RWPE2 (cell line): ENCODE measurements around the gene ENO4.

Experiments
- ATAC-seq: fragments of 200-7000 bp; cut with Tn5 transposase; 3 replicates; pipeline ENCODE4 v1.9.1; 2021; ENCODE audit warnings: low read depth
- DNase-seq: peaks from one replicate; pipeline ENCODE4 v3.0.0-alpha.2; 2020; ENCODE audit warnings: low spot score
- H3K27ac ChIP-seq: fragments of 450-650 bp; 2 replicates; pipeline ENCODE4 v1.5.1; 2017; ENCODE audit warnings: mild to moderate bottlenecking; ENCODE audit not compliant: poor library complexity, severe bottlenecking
- H3K27me3 ChIP-seq: fragments of 250-450 bp; sonication (Bioruptor Pico); 2 replicates; pipeline ENCODE4 v1.5.1; 2021; ENCODE audit warnings: mild to moderate bottlenecking, moderate library complexity; ENCODE audit not compliant: insufficient read depth, poor library complexity, severe bottlenecking
- H3K36me3 ChIP-seq: fragments of 250-450 bp; sonication (Bioruptor Pico); 2 replicates; pipeline ENCODE4 v1.5.1; 2020; ENCODE audit warnings: low read depth, mild to moderate bottlenecking, moderate library complexity
- H3K4me1 ChIP-seq: fragments of 250-450 bp; sonication (Bioruptor Pico); 2 replicates; pipeline ENCODE4 v1.5.1; 2021; ENCODE audit warnings: mild to moderate bottlenecking, moderate library complexity; ENCODE audit not compliant: insufficient read depth, poor library complexity, severe bottlenecking
- H3K4me3 ChIP-seq: fragments of 250-450 bp; sonication (Bioruptor Pico); 2 replicates; pipeline ENCODE4 v1.5.1; 2021; ENCODE audit warnings: mild to moderate bottlenecking, moderate library complexity; ENCODE audit not compliant: severe bottlenecking
- H3K9me3 ChIP-seq: fragments of 250-450 bp; sonication (Bioruptor Pico); 2 replicates; pipeline ENCODE4 v1.5.1; 2021; ENCODE audit warnings: mild to moderate bottlenecking, moderate library complexity; ENCODE audit not compliant: severe bottlenecking
- CTCF ChIP-seq: fragments of 450-650 bp; IDR thresholded peaks from one replicate; pipeline ENCODE4 v1.5.1; 2017; ENCODE audit warnings: mild to moderate bottlenecking, moderate library complexity; ENCODE audit not compliant: poor library complexity, severe bottlenecking

Gene ENO4

GRCh38 chr10:116909307-116909706 is 60.0 kb downstream of the ENO4 start:
- Histone ChIP-seq H3K4me1 (no peaks in the 10 kb centered on the region), H3K27ac (no peak overlapping the region), H3K4me3 (no peak overlapping the region), H3K27me3 (no peaks in the 10 kb centered on the region), H3K9me3 (no peaks in the 10 kb centered on the region), H3K36me3 (peaks cover 42% of the 10 kb centered on the region)
- ATAC-seq (no peak), DNase-seq (no peak)
- TF ChIP-seq CTCF: no peak

- no peak for ATAC-seq
- Histone ChIP-seq H3K36me3 (peaks cover 42% of the 10 kb centered on the region), H3K4me1 (no peaks in the 10 kb centered on the region), H3K9me3 (no peaks in the 10 kb centered on the region), H3K27ac (no peak overlapping the region), H3K27me3 (no peaks in the 10 kb centered on the region), H3K4me3 (no peak overlapping the region)
- TF ChIP-seq CTCF: no peak
- no peak for DNase-seq
Observed at GRCh38 chr10:116910910-116911309, 61.6 kb downstream of the ENO4 start.

GRCh38 chr10:116912162-116912561 is 62.9 kb downstream of the ENO4 start:
- H3K27ac ChIP-seq: no peak overlapping the region
- no peaks in the 10 kb centered on the region for H3K4me1 ChIP-seq
- H3K4me3 ChIP-seq: no peak overlapping the region
- H3K9me3 ChIP-seq: no peaks in the 10 kb centered on the region
- DNase-seq (no peak), ATAC-seq (no peak)
- no peaks in the 10 kb centered on the region for H3K27me3 ChIP-seq
- no peak for TF ChIP-seq CTCF
- peaks cover 31% of the 10 kb centered on the region for H3K36me3 ChIP-seq

- Histone ChIP-seq H3K36me3 (peaks cover 34% of the 10 kb centered on the region), H3K4me1 (no peaks in the 10 kb centered on the region), H3K27ac (no peak overlapping the region), H3K9me3 (no peaks in the 10 kb centered on the region), H3K27me3 (no peaks in the 10 kb centered on the region), H3K4me3 (no peak overlapping the region)
- ATAC-seq (no peak), DNase-seq (no peak)
- TF ChIP-seq CTCF: no peak
Observed at GRCh38 chr10:116913695-116914094, 64.4 kb downstream of the ENO4 start.

- H3K36me3 ChIP-seq: peaks cover 50% of the 10 kb centered on the region
- H3K9me3 ChIP-seq: no peaks in the 10 kb centered on the region
- no peak for TF ChIP-seq CTCF
- no peaks in the 10 kb centered on the region for H3K27me3 ChIP-seq
- ATAC-seq (no peak), DNase-seq (no peak)
- H3K27ac ChIP-seq: no peak overlapping the region
- no peak overlapping the region for H3K4me3 ChIP-seq
- no peaks in the 10 kb centered on the region for H3K4me1 ChIP-seq
Observed at GRCh38 chr10:116915340-116915739, 66.0 kb downstream of the ENO4 start.
